GM18861 (cell line): ENCODE data around the gene ABTB1.
"Not testable (repeated sequence)": the region's sequence is repeated elsewhere in the genome, so short reads cannot be mapped to it uniquely, and the experiment has no call there.

Experiments
- ATAC-seq: cut with Tn5 transposase; IDR thresholded peaks from one replicate; pipeline ENCODE4 v1.9.1; 2021; ENCODE audit not compliant: unreplicated experiment

The ABTB1 gene

DNA sequence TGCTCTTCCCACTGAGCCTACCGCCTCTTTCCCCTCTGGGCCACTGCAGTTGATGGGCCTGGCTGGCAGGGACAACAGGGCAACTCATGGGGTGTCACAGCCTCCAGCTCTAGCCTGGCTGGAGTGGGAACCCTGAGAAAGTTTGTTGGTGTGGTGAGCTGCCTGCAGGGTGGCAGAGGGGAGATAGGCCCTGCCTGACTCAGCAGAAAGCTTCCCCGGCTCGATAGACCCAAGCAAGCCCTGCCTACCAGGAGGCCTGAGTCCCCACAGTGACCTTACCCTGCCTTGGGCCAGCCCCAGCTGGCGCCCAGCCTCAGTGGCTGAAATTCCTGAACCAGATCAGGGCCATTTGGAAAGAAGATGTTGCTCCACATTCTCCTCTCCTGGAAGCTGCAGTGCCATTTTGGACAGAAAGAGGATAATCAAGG is 29.4 kb downstream of the ABTB1 start:
- no peak for ATAC-seq

DNA sequence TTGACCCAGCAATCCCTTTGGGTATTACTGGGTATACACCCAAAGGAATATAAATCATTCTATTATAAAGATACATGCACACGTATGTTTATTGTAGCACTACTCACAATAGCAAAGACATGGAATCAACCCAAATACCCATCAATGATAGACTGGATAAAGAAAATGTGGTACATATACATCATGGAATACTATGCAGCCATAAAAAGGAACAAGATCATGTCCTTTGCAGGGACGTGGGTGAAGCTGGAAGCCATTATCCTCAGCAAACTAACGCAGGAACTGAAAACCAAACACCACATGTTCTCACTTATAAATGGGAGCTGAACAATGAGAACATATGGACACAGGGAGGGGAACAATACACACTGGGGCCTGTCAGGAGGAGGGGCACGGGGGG is 32.1 kb downstream of the ABTB1 start:
- not testable (repeated sequence) for ATAC-seq

DNA sequence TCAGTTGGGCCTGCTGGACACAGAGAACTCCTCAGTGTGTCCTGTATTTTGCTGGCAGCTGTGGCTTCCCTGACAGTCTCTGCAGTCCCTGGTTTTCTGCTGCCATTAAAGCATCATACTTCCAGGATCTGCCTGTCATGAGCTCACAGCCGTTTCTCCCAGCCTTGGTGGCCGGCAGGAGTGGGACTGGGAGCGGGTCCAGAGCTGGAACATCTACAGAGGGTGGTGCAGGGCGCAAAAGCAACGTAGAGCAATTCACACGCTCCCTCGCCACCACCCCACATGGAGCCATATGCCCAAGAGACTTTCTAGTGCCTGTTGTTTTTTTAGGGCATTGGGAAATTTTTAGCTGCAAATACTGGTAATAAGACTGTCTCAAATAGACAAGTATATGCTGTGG is 33.6 kb downstream of the ABTB1 start:
- ATAC-seq: no peak

DNA sequence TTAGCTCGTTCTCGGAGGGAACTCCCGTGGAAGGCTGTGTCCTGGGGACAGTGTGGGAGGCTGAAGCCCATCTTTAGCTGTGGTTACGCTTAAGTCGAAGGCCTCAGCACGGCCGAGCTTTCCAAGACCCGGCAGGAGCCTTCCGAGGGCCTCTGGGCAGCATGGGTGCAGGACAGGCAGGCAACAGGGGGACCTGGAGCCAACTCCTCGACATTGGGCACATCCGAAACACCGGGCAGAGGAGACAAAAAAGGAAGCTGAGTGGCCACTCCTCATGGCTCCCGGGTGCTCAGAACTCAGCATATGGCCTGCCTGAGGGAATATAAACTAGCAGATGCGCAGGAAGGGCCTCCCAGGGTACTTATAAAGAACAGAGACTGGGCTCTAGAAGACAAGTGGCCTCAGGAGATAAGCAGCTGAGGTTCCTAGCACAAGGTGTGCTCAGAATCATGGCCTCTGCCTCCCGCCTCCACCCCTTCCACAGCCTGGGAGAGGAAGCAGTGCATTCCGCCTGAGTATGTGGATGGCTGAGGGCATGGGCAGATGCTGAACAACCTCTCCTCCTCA is 34.1 kb downstream of the ABTB1 start:
- no peak for ATAC-seq

DNA sequence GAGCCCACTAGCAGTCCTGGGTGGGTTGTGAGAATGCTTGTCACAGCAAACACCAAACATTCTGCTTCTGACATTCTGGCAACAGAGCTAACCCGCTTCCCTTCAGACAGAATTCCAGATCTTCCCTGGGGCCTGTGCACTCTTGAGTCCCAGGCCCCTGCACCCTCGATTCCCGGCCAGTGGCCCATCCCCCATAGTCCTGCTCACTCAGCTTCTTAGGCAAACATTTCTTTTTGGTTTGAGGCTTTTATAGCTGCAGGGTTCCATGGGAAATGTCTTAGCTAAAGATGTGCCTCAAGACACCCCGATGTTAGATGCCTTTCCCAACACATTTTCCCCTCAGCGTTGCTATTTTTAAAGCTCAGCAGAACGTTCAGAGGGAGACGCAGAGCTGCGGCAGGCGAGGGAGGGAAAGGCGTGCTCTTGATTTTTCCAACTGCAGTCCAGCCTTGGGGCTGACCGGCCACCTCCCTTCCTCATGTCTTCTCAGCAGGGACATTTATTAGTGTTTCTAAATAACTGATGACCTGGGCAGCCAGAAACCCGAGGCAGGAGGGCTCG is 35.2 kb downstream of the ABTB1 start:
- ATAC-seq: no peak

DNA sequence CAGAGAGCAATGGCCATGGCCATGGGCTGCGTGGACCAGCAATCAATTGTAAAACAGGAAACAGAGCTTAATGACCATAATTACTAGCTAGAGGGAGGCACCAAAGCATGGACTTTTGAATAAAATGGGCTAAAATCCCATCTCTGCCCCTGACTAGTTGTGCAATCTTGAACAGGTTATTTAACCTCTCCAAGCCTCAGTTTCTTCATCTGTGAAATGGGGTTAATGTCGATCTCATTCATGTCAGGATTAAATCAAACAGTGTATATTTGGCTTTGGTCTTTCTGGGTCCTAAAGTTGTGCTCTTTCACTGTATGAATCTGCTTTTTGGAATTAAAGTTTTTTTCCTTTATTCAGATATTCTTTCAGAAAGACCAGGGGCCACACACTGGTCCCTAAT is 36.1 kb downstream of the ABTB1 start:
- no peak for ATAC-seq

DNA sequence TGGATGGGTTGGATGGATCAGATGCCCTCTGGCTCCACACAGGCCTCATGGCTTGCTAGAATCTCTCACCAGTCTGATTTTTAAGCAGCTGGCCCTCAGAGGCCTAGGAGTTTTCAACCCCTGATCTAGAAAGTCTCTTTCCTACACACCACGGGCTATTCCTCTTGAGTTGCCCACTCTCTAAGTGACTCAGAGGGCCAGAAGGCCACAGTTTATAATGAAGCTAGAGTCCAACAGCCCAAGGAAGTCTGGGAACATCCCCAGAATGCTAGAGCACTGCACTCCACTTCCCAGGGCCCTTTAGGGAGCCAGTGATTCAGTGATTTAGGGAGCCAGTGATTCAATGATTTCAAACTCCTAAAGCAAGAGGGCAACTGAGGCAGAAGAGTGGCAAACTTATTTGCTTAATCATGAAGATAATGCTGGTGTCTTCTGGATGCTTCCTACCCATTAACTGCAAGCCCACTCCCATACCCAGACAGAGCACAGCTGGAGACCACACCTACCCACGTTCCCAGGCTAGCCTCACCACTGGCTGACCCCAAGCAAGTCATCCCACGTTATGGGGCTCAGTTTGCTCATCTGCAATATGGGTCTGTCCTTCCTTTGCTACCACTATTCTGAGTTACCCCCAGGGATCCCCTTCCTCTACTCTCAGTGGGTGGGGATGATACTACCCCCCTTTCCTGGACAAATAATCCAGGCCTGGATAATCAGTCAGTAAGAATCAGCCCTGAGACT is 36.7 kb downstream of the ABTB1 start:
- no peak for ATAC-seq

DNA sequence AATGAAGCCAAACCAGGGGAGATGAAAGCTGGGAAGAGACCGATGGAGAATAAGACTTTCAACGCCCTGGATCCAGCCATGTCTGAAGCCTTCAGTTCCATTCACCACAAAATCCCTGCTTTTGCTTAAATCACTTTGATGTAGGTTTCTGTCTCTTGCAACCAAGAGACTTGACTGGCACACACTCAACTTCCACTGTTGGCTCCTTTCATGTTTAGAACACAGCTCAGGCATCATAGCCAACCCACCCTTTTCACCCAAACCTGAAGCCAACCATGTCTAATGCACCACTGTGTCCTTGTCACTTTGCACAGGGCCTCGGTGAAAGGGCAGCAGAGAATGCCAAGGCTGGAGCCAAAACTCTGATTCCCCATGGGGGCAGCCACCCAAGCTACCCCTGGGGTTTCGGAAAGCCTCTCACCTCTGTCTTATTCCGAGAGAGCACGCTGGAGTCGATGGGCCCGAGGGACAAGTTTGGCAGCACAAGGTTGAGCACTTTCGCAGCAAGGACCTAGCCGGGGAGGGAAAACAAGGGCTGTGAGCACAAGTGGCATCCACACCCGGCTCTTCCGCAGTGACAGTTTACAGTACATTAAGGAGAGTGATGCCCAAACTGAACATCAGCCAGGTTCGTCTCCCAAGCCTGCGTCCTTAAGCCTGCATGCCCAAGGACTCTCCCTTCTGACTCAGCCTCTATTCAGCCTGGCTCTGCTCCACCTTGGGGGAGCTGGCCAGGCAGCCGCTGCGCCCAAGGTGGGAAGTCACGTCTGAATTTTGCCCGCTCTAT is 37.6 kb downstream of the ABTB1 start:
- no peak for ATAC-seq

DNA sequence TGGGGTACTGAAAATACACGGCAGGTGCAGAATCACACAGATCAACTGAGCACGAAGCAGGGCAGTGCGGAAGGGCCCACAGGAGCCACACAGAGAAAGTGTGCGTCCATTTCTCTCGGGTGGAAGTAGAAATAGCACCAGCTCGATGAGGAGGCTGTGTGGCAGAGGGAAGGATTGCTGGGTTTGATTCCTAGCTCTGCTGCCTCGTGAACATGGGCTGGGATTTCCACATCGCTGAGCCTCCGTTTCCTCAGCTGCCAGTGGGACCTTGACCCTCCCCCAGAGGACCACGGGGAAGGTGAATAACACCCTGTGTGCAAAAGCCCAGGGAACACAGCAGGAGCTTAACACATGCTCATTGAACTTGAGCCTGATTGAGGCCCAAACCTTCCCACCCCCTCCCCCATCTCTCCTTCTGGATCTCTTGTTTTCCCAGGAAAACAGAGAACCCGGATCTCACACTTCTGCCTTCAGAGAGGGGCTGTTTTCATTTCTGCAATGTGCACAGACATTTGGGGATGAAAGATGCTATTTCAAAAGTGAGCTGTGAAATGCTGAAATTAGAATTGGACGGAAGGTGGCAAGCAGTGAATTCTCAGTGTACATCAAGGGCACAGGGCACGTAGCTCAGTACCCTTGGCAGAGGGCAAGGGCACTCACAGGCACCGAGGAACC is 38.4 kb downstream of the ABTB1 start:
- no peak for ATAC-seq

DNA sequence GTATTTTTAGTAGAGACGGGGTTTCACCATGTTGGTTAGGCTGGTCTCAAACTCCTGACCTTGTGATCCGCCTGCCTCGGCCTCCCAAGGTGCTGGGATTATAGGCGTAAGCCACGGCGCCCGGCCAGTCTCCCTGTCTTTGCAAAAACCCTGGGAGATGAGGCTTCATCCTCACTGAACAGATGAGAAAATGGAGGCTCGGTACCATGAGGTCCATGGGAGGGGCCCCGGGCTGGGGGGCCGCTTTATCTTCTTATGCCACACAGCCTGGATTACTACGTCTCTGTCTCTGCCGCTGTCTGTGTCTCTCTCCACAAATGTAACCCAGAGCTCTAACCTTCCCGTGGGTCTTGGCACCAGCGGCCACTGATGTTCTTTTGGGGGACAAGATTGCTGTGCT is 39.1 kb downstream of the ABTB1 start:
- ATAC-seq: no peak

DNA sequence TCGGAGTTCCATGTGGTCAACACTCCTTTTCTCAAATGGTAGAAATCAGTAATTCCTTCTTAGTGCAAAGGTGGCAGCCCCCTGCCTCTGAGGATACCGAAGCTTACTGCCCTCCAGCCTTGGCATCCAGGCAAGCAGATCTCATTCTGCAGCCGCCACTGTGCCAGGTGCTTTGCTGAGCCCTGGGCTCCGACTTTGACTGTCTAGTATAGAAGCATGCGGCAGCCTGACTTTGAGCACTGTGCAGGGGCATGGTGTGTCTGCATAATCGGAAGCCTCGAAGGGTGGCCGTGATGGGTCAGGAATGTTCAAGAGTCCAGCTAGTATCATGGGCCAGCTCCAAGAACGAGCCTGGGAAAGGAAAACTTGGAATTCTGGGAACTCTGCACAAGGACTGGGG is 39.7 kb downstream of the ABTB1 start:
- no peak for ATAC-seq

DNA sequence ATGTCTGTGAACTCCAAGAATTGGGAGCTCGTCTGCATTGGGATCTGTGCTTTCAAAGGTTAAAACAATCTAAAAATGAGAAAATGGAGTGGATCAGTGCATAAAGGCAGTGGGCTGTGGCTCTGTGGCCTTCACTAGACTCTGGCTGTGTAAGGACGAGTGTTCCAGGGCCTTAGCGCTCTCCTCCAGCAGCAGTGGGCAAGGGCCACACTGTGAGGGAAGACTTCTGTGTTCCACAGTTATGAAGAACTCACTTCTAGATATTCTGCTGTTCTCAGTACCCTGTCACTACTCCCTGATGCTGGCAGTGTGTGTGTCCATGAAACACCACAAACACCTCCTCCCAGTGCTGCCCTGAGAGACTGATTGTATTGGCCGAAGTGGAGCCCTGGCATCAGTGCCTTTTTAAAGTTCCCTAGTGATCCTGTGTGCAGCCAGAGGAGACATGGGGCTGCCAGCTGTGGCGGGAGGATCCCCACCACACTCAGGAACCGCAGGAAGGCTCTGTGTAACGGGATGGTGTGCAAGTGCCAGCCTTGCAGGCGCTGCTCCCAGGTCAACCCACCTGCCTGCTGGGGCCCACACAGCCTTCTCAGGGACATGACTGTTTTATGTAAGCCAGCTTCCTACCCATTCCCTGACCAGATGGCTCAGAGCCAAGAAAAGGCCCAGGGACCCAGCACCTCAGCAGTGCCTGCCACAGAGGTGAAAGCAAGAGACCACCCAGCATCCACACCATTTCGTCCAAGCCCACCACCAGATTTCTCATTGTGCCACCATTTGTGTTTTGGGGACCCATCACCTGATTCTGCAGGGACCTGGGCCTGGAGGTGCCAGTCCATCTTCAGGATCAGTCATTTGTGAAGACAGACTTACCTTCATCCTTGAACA is 40.4 kb downstream of the ABTB1 start:
- ATAC-seq: no peak

DNA sequence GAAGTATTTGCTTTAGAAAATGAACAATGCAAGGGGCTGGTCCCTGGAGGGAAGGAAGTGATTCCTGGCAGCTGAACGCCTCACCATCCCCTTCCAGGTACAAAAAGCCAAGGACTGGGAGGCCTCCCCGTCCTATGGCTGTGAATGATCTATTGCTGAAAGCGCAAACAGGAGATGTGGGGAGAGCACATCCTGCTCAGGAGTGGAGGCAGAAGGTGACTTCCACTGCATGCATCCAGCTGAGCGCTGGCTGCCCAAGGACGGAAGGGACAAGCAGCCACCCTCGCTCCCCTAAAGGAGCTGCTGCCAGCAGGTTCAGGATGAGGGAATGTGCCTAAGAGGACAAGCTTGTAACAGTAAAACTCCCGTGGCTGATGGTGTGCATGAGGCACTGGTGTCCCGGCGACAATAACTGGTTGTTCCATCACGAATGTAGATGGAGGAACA is 41.4 kb downstream of the ABTB1 start:
- no peak for ATAC-seq

DNA sequence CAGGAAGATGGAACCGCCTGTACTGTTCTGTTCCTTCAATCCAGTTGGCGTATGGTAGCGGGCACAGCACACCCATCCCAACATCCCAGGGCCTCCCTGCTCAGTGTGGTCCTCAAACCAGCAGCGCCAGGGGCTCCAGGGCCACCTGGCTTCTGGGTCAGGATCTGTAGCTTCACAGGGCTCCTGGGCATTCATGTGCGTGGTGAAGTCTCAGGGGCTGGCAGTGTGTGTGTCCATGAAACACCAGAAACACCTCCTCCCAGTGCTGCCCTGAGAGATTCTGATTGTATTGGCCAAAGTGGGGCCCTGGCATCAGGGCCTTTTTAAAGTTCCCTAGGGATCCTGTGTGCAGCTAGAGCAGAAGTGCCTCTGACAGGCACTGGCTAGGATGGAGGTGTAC is 42.1 kb downstream of the ABTB1 start:
- ATAC-seq: no peak

DNA sequence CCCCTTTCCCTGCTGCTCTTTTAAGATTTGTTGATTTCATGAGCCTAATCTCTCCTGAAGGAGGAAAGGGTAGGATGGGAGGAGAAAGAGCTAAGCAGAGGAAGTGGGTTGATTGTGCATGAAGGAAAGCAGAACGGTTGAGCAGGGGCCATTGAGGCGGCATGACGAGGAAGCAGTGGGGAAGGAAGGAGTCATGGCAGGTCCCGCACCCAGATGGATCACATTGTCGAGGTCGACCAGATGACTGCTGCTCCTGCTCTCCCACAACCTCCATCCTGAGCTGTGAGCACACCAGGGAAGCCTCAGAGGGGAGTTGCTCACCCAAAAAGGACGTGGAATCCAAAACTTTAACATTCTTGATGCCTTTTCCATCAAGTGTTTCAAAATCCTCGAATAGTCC is 42.8 kb downstream of the ABTB1 start:
- ATAC-seq: no peak

DNA sequence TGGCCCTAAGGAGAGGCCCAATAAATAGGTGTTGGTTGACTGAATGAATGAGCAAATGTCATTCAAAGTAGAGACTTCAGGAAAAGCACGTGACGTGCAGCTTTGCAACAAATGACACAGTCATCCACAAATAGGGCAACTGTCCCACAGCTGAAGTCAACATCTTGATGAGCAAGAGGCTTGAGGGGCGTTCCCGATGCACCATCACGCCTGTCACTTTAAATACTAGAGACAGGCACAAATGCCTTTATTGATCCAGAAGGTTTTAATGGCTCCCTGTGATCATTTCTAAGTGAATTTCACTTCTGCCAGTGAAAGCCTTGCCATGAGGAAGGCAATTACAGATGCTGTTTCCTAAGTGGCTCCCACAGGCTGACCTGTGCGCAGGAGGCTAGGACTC is 43.6 kb downstream of the ABTB1 start:
- no peak for ATAC-seq

DNA sequence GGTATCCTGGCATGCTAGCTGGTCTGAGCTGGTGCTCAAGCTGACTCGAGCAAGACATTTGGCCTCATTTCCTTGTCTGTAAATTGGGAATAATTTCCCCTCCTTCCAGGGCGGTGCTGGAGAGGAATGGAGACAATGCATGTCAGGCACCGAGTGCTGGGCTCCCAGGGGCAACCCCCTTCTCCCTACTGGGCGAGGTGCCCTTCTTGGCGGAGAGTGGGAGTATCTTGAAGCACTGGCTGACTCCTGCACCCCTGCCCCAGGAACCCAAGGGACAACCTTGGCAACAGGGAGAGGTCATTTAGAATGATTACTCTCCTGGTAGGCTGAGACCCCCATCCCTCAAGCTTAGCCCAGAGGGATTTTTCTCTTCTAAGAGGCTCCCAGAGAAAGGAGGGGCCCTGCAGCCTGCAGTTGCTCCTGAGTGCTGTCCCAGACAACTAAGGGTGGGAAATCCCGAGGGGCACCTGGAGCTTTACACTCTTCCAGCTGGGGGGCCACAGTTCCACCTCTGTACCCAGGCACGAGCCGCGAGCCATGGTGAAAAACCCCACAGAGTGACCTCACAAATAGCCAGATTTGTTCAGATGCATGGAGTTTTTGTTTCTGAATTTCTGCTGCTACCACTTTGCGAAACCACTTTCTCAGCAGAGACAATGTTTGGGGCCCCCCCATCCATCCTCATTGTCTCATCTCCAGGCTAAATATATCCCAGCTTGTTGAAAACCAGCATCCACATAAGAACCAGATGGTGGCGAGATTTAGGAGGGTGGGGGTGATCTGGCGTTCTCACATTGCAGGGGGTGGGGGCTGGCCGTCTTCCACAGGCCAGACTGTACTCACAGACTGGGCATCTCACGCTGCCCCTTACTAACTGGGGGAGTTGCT is 44.8 kb downstream of the ABTB1 start:
- ATAC-seq: no peak

DNA sequence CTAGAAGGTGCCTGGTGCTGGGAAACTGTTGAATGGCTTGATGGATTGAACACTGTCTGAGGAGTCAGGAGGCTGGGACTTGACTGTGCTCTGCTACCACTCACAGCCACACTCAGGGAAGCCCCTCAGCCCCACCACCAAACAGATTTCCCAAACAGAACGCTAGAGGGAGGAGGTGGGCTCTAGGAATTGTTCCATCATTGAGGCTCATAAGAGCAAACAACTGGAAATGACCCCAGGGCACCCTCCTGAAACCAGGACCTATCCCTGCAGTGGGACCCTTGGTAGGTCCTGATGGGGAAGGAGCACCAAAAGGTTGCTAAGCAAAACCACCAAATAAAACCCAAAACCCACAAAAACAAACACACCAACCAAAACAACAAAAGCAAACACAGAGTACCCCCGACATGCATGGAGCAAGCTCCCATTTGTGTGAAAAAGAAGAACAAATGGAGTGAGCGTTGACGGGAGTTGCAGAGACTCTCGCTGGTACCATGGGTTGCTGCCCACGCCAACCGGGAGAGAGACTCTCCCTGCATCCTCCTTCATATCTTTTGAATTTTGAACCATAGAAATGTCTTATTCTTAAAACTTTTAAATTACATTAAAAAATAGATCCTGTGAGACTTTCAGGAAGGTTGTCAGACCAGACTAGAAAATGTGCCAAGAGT is 45.6 kb downstream of the ABTB1 start:
- no peak for ATAC-seq

DNA sequence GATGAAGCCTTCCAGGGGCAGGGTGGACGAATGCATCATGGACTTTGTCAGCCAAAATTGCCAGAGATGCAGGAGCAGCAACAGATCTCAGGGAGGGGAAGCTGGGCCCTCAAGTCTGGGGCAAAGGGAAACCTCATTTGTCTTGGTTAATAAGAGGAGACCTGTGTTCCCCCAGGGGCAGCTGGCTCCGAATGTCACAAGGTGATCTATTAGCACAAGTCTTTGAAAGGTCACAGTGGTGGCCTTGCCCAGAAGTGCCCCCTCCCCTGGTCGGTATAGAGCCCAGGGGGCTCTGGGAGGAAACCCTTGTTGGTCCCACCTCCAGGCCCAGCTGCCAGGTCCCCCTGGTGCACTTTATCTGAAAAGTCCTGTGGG is 46.2 kb downstream of the ABTB1 start:
- no peak for ATAC-seq
